Measurements from ENCODE around the gene IPO9.
"Not testable (repeated sequence)": the region's sequence is repeated elsewhere in the genome, so short reads cannot be mapped to it uniquely, and the experiment has no call there.

GRCh38 chr1:201901036-201901435 lies 72.1 kb downstream of the IPO9 start:
- TF ChIP-seq POLR2A (IDR thresholded peaks at IDR 0.05), result not testable (repeated sequence)
- TF ChIP-seq, protein P1, sequence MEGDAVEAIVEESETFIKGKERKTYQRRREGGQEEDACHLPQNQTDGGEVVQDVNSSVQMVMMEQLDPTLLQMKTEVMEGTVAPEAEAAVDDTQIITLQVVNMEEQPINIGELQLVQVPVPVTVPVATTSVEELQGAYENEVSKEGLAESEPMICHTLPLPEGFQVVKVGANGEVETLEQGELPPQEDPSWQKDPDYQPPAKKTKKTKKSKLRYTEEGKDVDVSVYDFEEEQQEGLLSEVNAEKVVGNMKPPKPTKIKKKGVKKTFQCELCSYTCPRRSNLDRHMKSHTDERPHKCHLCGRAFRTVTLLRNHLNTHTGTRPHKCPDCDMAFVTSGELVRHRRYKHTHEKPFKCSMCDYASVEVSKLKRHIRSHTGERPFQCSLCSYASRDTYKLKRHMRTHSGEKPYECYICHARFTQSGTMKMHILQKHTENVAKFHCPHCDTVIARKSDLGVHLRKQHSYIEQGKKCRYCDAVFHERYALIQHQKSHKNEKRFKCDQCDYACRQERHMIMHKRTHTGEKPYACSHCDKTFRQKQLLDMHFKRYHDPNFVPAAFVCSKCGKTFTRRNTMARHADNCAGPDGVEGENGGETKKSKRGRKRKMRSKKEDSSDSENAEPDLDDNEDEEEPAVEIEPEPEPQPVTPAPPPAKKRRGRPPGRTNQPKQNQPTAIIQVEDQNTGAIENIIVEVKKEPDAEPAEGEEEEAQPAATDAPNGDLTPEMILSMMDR (IDR thresholded peaks at IDR 0.05), result not testable (repeated sequence)

All from Peyer's patch (tissue), 4 donors.